HCT116 (cell line): Measurements from ENCODE around the gene ACSBG1. TPM values are rescaled to one million over a fixed set of nuclear protein-coding genes. Genes with fewer than 3 reads are reported as not detected.

Experiments used
- ATAC-seq: fragments of 200-7000 bp; cut with Tn5 transposase; 2 replicates; pipeline ENCODE4 v1.9.1; 2020; ENCODE audit warnings: mild to moderate bottlenecking, moderate library complexity
- BruUV-seq: library from RNA; stranded (reverse); fragments of 400-500 nt; replicated peaks from 2 replicates; lab custom pipeline; 2021; lab: Mats Ljungman, UMichigan
- CTCF ChIA-PET: fragments of 300-600 bp; sonication (Branson Sonifier 250); formaldehyde crosslinking; loops from one replicate; lab custom pipeline; 2021; ENCODE audit warnings: antibody characterized with exemption; lab: Charles Lee
- POLR2A ChIA-PET: fragments of 300-600, 350-600 bp; sonication (Branson Sonifier 250); formaldehyde crosslinking; loops from one replicate; lab custom pipeline; 2021; ENCODE audit warnings: antibody characterized with exemption; lab: Charles Lee
- RAD21 ChIA-PET, 2 experiments: fragments of 300-600 bp; sonication (Branson Sonifier 250); formaldehyde crosslinking; loops; one replicate each; lab custom pipeline; 2023; ENCODE audit warnings: low total read pairs in 2 of 2; ENCODE audit not compliant: uncharacterized antibody in 2 of 2, unreplicated experiment in 2 of 2, low non-redundant PET in 1 of 2; lab: Charles Lee
- DNase-seq: peaks from one replicate; pipeline ENCODE4 v3.0.0-alpha.2; 2010; ENCODE audit warnings: low read depth, low spot score
- H2AFZ ChIP-seq: fragments of 200-600 bp; shearing (Covaris generic), sonication (generic); 2 replicates; pipeline ENCODE4 v1.6.1; 2017; ENCODE audit warnings: low read depth, mixed run types, mixed read lengths, antibody characterized with exemption, low read length; ENCODE audit not compliant: poor library complexity, severe bottlenecking
- H3K27ac ChIP-seq: 2 replicates; pipeline ENCODE4 v1.5.1; 2012; ENCODE audit warnings: low read depth, low read length
- H3K27me3 ChIP-seq: fragments of 200-600 bp; sonication (generic); 2 replicates; pipeline ENCODE4 v1.6.1; 2016; ENCODE audit warnings: mixed run types, low read length, mixed read lengths; ENCODE audit not compliant: insufficient read depth
- H3K36me3 ChIP-seq, 2 experiments: fragments of 200-500 bp in 1 of 2; fragments of 200-600 bp in 1 of 2; sonication (Bioruptor generic) in 1 of 2; sonication (generic) in 1 of 2; 2 replicates each; pipeline versions ENCODE4 v1.5.1 to v1.6.1; 2014 to 2016; ENCODE audit warnings: low read length in 2 of 2, inconsistent platforms in 1 of 2, mixed read lengths in 1 of 2, mixed run types in 1 of 2; ENCODE audit not compliant: insufficient read depth in 2 of 2, control insufficient read depth in 1 of 2
- H3K4me1 ChIP-seq, 2 experiments: fragments of 200-600 bp in 1 of 2; sonication (generic) in 1 of 2; 2 replicates each; pipeline versions ENCODE4 v1.5.1 to v1.6.1; 2012 to 2017; ENCODE audit warnings: low read length in 2 of 2, inconsistent platforms in 1 of 2, mild to moderate bottlenecking in 1 of 2, mixed read lengths in 1 of 2, mixed run types in 1 of 2, moderate library complexity in 1 of 2; ENCODE audit not compliant: insufficient read depth in 2 of 2, control insufficient read depth in 1 of 2
- H3K4me2 ChIP-seq: fragments of 200-600 bp; sonication (generic); 2 replicates; pipeline ENCODE4 v1.6.1; 2017; ENCODE audit warnings: mixed run types, low read length, mixed read lengths
- H3K4me3 ChIP-seq, 2 experiments: fragments of 200-600 bp in 1 of 2; sonication (generic) in 1 of 2; replicated peaks in 1 of 2; 2 replicates each; pipeline ENCODE4 v1.5.1; 2011 to 2016; ENCODE audit warnings: low read length in 2 of 2, control low read depth in 1 of 2, low read depth in 1 of 2, mild to moderate bottlenecking in 1 of 2, mixed read lengths in 1 of 2, mixed run types in 1 of 2
- H3K79me2 ChIP-seq: fragments of 200-600 bp; sonication (generic); 2 replicates; pipeline ENCODE4 v1.6.1; 2017; ENCODE audit warnings: mild to moderate bottlenecking, mixed run types, low read length, moderate library complexity, mixed read lengths; ENCODE audit not compliant: insufficient read depth
- H3K9ac ChIP-seq: fragments of 200-600 bp; sonication (generic); 2 replicates; pipeline ENCODE4 v1.6.1; 2016; ENCODE audit warnings: low read length, mixed read lengths
- H3K9me2 ChIP-seq: fragments of 200-600 bp; sonication (generic), shearing (Covaris generic); 2 replicates; pipeline ENCODE4 v1.6.1; 2017; ENCODE audit warnings: mixed run types, mild to moderate bottlenecking, moderate library complexity; ENCODE audit not compliant: insufficient read depth
- H3K9me3 ChIP-seq, 2 experiments: fragments of 200-500 bp in 1 of 2; fragments of 200-600 bp in 1 of 2; sonication (Bioruptor generic) in 1 of 2; sonication (generic) in 1 of 2; 2 replicates each; pipeline ENCODE4 v1.6.1; 2014 to 2017; ENCODE audit warnings: low read length in 2 of 2, mixed read lengths in 2 of 2, inconsistent platforms in 1 of 2, low read depth in 1 of 2, mild to moderate bottlenecking in 1 of 2, mixed run types in 1 of 2, moderate library complexity in 1 of 2; ENCODE audit not compliant: control insufficient read depth in 1 of 2, insufficient read depth in 1 of 2
- H4K20me1 ChIP-seq: fragments of 200-600 bp; sonication (generic), shearing (Covaris generic); 2 replicates; pipeline ENCODE4 v1.6.1; 2017; ENCODE audit warnings: mixed run types, mild to moderate bottlenecking, moderate library complexity; ENCODE audit not compliant: insufficient read depth
- CTCF ChIP-seq, 3 experiments: fragments of 200-600 bp in 1 of 3; sonication (generic) in 1 of 3; IDR thresholded peaks in 2 of 3; conservative IDR thresholded peaks in 1 of 3; 2 replicates each; pipeline ENCODE4 v1.5.1; 2012 to 2017; ENCODE audit warnings: low read depth in 2 of 3, low read length in 2 of 3, antibody characterized with exemption in 1 of 3, borderline replicate concordance in 1 of 3, control low read depth in 1 of 3, mild to moderate bottlenecking in 1 of 3, mixed read lengths in 1 of 3, mixed run types in 1 of 3, moderate library complexity in 1 of 3; ENCODE audit not compliant: insufficient read depth in 1 of 3
- EGR1 ChIP-seq: IDR thresholded peaks from 2 replicates; pipeline ENCODE4 v1.6.1; 2012; ENCODE audit warnings: low read depth
- ELF1 ChIP-seq: IDR thresholded peaks from 2 replicates; pipeline ENCODE4 v1.6.1; 2012; ENCODE audit warnings: low read depth, borderline replicate concordance
- EZH2phosphoT487 ChIP-seq: fragments of 200-600 bp; IDR thresholded peaks from 2 replicates; pipeline ENCODE4 v1.6.1; 2018; ENCODE audit warnings: antibody characterized with exemption, borderline replicate concordance
- FOSL1 ChIP-seq: IDR thresholded peaks from 2 replicates; pipeline ENCODE4 v1.6.1; 2012; ENCODE audit warnings: low read depth
- MAX ChIP-seq: IDR thresholded peaks from 2 replicates; pipeline ENCODE4 v1.6.1; 2012
- POLR2A ChIP-seq: IDR thresholded peaks from 2 replicates; pipeline ENCODE4 v1.7.0; 2011; ENCODE audit warnings: borderline replicate concordance; ENCODE audit not compliant: insufficient read depth, insufficient read length; ENCODE audit errors: extremely low read depth
- POLR2AphosphoS5 ChIP-seq: IDR thresholded peaks from 2 replicates; pipeline ENCODE4 v1.6.1; 2011; ENCODE audit warnings: mild to moderate bottlenecking, low read depth, low read length, moderate library complexity
- SP1 ChIP-seq: IDR thresholded peaks from 2 replicates; pipeline ENCODE4 v1.6.1; 2012; ENCODE audit warnings: low read depth
- SRF ChIP-seq: IDR thresholded peaks from 2 replicates; pipeline ENCODE4 v1.6.1; 2012; ENCODE audit warnings: low read depth
- ZFX ChIP-seq: fragments of 450-650 bp; IDR thresholded peaks from 2 replicates; pipeline ENCODE4 v1.6.1; 2017
- intact Hi-C: fragments of 100-400 bp; cut with micrococcal nuclease; formaldehyde crosslinking; loops from 2 replicates; pipeline ENCODE4 v1.10.0; 2022
- total RNA-seq: library from RNA; stranded (reverse); gene quantifications from one replicate; pipeline ENCODE4 v1.2.1, GENCODE V29; 2021; ENCODE audit not compliant: unreplicated experiment

ACSBG1 gene
- total RNA-seq, 1 experiment from 2014 or later, result 0.71 TPM

GRCh38 chr15:78207110-78207458, 27.3 kb downstream of the ACSBG1 start (continued):
- TF ChIP-seq CTCF (IDR thresholded peaks at IDR 0.05 in 2 of 3, conservative IDR thresholded peaks at IDR 0.05 in 1 of 3; ENCODE audit: borderline replicate concordance in 1 of 3, insufficient read depth in 1 of 3, low read depth in 2 of 3, low read length in 2 of 3) (no peak), POLR2AphosphoS5 (no peak), SP1 (no peak), POLR2A (no peak), ELF1 (no peak), EZH2phosphoT487 (no peak), SRF (no peak)

- intact Hi-C loops, result no loop called here
- Histone ChIP-seq H3K27ac (no peak overlapping the region), H3K4me3 (no peak overlapping the region), H3K9me2 (no peaks in the 10 kb centered on the region), H3K4me2 (no peak overlapping the region), H3K9me3 (no peaks in the 10 kb centered on the region), H3K36me3 (no peaks in the 10 kb centered on the region), H3K27me3 (no peaks in the 10 kb centered on the region), H3K4me1 (peaks cover 13 to 36% of the 10 kb centered on the region in 2 experiments), H3K9ac (no peak overlapping the region), H2AFZ (no peak overlapping the region), H3K79me2 (no peaks in the 10 kb centered on the region), H4K20me1 (no peaks in the 10 kb centered on the region)
- ChIA-PET CTCF (interaction anchor here (1.0 to 3.5 kb wide), 2 partner anchors 11 kb away, joined by 3 to 21 read pairs; no protein-coding TSS in a partner anchor), POLR2A (interaction anchor here (1.0 kb wide), 1 partner anchor 11 kb away, joined by 4 read pairs; no protein-coding TSS in a partner anchor), RAD21 (no interaction called here)
- DNase-seq, result no peak
- ATAC-seq, result no peak
- TF ChIP-seq CTCF (IDR thresholded peaks at IDR 0.05 in 2 of 3, conservative IDR thresholded peaks at IDR 0.05 in 1 of 3; ENCODE audit: borderline replicate concordance in 1 of 3, insufficient read depth in 1 of 3, low read depth in 2 of 3, low read length in 2 of 3), result no peak
- TF ChIP-seq ZFX, result no peak
- no peak for TF ChIP-seq FOSL1
- no peak for TF ChIP-seq MAX
- no peak for TF ChIP-seq SRF
- TF ChIP-seq EGR1, result no peak
- BruUV-seq, result no TSS peak
These were observed 27.8 kb downstream of the ACSBG1 start for GRCh38 chr15:78206326-78207109.
